SK-N-MC (cell line): ENCODE measurements around the gene NR2C2.

ENCODE experiments used
- EZH2 ChIP-seq: fragments of 200-600 bp; sonication (generic); IDR thresholded peaks from one replicate; pipeline ENCODE4 v1.6.1; 2017; ENCODE audit warnings: antibody characterized with exemption
- POLR2AphosphoS5 ChIP-seq: IDR thresholded peaks from 2 replicates; pipeline ENCODE4 v1.6.1; 2012; ENCODE audit warnings: mild to moderate bottlenecking, low read depth, low read length, borderline replicate concordance

GRCh38 chr3:15038306-15038705, 90.9 kb downstream of the NR2C2 start:
- TF ChIP-seq EZH2 (no peak), POLR2AphosphoS5 (no peak)
